ENCODE measurements around the gene LIME1.

The LIME1 gene

GRCh38 chr20:63750807-63751470 lies 14.5 kb downstream of the LIME1 start:
- peak; percentile 55 for DNase-seq (ENCODE audit: low read depth)

- no peak for DNase-seq (ENCODE audit: low read depth)
Measured at GRCh38 chr20:63751471-63752271, 15.2 kb downstream of the LIME1 start.

GRCh38 chr20:63752411-63753101 lies 16.1 kb downstream of the LIME1 start:
- DNase-seq (ENCODE audit: low read depth): no peak

- no peak for DNase-seq (ENCODE audit: low read depth)
Measured at GRCh38 chr20:63753381-63753780, 16.9 kb downstream of the LIME1 start.

GRCh38 chr20:63754008-63754407 lies 17.5 kb downstream of the LIME1 start:
- no peak for DNase-seq (ENCODE audit: low read depth)

- no peak for DNase-seq (ENCODE audit: low read depth)
Measured at GRCh38 chr20:63755933-63756647, 19.6 kb downstream of the LIME1 start.

GRCh38 chr20:63756648-63756991 lies 20.2 kb downstream of the LIME1 start:
- DNase-seq (ENCODE audit: low read depth): no peak

- DNase-seq (ENCODE audit: low read depth): no peak
Measured at GRCh38 chr20:63758152-63758551, 21.7 kb downstream of the LIME1 start.

GRCh38 chr20:63759377-63759901 lies 23.0 kb downstream of the LIME1 start:
- DNase-seq (ENCODE audit: low read depth): no peak

- DNase-seq (ENCODE audit: low read depth): no peak
Measured at GRCh38 chr20:63765082-63765873, 28.8 kb downstream of the LIME1 start.

- DNase-seq (ENCODE audit: low read depth): no peak
Measured at GRCh38 chr20:63765902-63766301, 29.4 kb downstream of the LIME1 start.

GRCh38 chr20:63766695-63767426 lies 30.4 kb downstream of the LIME1 start:
- DNase-seq (ENCODE audit: low read depth): no peak

- no peak for DNase-seq (ENCODE audit: low read depth)
Measured at GRCh38 chr20:63767456-63767855, 31.0 kb downstream of the LIME1 start.

GRCh38 chr20:63767886-63768285 lies 31.4 kb downstream of the LIME1 start:
- no peak for DNase-seq (ENCODE audit: low read depth)

- no peak for DNase-seq (ENCODE audit: low read depth)
Measured at GRCh38 chr20:63768591-63769515, 32.4 kb downstream of the LIME1 start.

GRCh38 chr20:63769891-63770474 lies 33.5 kb downstream of the LIME1 start:
- DNase-seq (ENCODE audit: low read depth): no peak

- no peak for DNase-seq (ENCODE audit: low read depth)
Measured at GRCh38 chr20:63771046-63771707, 34.7 kb downstream of the LIME1 start.

GRCh38 chr20:63772781-63773518 lies 36.5 kb downstream of the LIME1 start:
- DNase-seq (ENCODE audit: low read depth): no peak
